ENCODE data around the gene RYR3. TPM values are rescaled to one million over a fixed set of nuclear protein-coding genes. Genes with fewer than 3 reads are reported as not detected.

RYR3 gene
- total RNA-seq, 1 donor from 2014 or later, result 0.07 TPM

DNA sequence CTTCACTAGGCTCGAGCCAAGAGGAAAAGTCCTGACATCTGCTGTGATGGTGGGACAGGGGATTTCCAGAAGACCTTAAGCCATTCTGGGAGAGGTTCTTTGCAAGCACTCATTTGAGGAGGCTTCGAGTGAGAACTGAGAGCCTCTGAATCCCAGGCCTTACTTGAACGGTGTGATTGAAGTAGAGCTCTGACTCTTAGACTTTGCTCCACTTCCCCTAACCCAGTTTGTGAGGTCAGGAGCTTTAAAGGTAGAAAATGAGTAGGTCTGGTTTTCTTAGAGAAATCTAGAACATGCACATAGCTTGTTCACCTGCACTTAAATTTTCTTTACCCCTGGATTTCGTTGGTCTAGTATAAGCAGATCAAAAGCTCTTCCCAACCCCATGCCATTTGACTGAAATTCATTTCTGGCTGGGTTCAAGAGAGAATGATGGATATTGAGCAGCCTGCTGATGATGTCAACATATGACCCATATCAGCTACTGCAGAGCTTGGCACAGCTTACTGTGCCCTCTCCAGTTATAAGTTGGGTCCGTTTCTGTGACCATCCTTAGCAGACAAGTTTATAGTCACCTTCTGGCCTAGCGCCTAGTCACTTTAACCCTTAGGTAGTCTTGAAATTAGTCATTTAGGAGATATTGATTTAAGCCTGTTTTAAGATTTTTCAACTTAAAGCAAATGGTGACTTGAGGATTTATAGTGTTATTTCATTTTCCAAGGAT is 428.3 kb downstream of the RYR3 start:
- H3K27me3 Mint-ChIP-seq (ENCODE audit: low read depth), result peaks cover 10% of the 10 kb centered on the region
- no peak overlapping the region for H3K27ac Mint-ChIP-seq (ENCODE audit: unreplicated experiment)
- TF ChIP-seq, protein P1, sequence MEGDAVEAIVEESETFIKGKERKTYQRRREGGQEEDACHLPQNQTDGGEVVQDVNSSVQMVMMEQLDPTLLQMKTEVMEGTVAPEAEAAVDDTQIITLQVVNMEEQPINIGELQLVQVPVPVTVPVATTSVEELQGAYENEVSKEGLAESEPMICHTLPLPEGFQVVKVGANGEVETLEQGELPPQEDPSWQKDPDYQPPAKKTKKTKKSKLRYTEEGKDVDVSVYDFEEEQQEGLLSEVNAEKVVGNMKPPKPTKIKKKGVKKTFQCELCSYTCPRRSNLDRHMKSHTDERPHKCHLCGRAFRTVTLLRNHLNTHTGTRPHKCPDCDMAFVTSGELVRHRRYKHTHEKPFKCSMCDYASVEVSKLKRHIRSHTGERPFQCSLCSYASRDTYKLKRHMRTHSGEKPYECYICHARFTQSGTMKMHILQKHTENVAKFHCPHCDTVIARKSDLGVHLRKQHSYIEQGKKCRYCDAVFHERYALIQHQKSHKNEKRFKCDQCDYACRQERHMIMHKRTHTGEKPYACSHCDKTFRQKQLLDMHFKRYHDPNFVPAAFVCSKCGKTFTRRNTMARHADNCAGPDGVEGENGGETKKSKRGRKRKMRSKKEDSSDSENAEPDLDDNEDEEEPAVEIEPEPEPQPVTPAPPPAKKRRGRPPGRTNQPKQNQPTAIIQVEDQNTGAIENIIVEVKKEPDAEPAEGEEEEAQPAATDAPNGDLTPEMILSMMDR (IDR thresholded peaks at IDR 0.05), result no peak
- peaks cover 9% of the 10 kb centered on the region for H3K4me1 Mint-ChIP-seq (ENCODE audit: low read depth)
- H3K4me3 Mint-ChIP-seq (ENCODE audit: unreplicated experiment), result no peak overlapping the region
- no peaks in the 10 kb centered on the region for H3K36me3 Mint-ChIP-seq (ENCODE audit: low read depth)
- H3K9me3 Mint-ChIP-seq (ENCODE audit: low read depth), result no peaks in the 10 kb centered on the region
- no peak for DNase-seq (ENCODE audit: low spot score)

DNA sequence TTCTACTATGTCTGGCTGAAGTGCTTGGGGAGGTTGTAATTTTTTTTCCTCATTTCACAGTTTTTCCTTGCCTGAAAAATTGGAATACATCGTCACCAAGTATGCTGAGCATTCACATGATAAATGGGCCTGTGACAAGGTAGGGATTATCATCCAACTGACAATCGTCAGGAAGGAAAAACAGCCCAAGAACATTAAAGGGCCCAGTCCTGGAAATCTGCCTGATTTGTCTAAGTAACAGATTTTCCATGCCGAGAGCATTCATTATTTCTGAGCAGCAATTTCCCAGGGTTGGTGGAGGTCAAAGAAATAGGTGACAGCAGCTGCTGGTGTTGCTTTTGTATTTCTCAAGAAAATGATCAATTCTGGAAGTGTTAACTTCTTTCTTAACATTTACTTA is 431.5 kb downstream of the RYR3 start:
- TF ChIP-seq, protein P1 (IDR thresholded peaks at IDR 0.05), result no peak
- H3K36me3 Mint-ChIP-seq (ENCODE audit: low read depth), result no peaks in the 10 kb centered on the region
- H3K9me3 Mint-ChIP-seq (ENCODE audit: low read depth), result no peaks in the 10 kb centered on the region
- no peak overlapping the region for H3K27ac Mint-ChIP-seq (ENCODE audit: unreplicated experiment)
- peaks cover 9% of the 10 kb centered on the region for H3K4me1 Mint-ChIP-seq (ENCODE audit: low read depth)
- no peak for DNase-seq (ENCODE audit: low spot score)
- H3K27me3 Mint-ChIP-seq (ENCODE audit: low read depth), result peaks cover 10% of the 10 kb centered on the region
- no peak overlapping the region for H3K4me3 Mint-ChIP-seq (ENCODE audit: unreplicated experiment)

DNA sequence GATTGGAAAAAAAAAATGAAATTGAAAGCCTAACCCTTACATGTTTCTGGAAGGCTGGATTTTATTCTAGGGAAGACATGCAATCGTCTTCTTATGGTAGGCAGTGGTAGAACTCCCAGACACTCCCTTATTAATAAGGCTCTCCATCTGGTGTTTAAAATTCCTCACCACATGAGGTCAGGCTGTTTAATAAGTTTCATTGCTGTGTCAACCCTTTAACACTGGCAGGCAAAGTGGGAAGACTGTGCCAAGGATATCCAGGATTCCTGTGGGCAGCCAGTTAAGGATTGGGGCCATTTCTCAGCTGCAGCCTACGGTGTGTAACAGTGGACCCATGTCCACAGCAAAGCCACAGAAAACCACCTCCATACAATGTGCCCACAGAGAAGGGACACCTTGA is 432.0 kb downstream of the RYR3 start:
- Mint-ChIP-seq H3K27me3 (ENCODE audit: low read depth) (peaks cover 9% of the 10 kb centered on the region), H3K36me3 (ENCODE audit: low read depth) (no peaks in the 10 kb centered on the region), H3K4me1 (ENCODE audit: low read depth) (peaks cover 6% of the 10 kb centered on the region), H3K4me3 (ENCODE audit: unreplicated experiment) (no peak overlapping the region), H3K27ac (ENCODE audit: unreplicated experiment) (no peak overlapping the region), H3K9me3 (ENCODE audit: low read depth) (no peaks in the 10 kb centered on the region)
- TF ChIP-seq, protein P1 (IDR thresholded peaks at IDR 0.05), result no peak
- no peak for DNase-seq (ENCODE audit: low spot score)

DNA sequence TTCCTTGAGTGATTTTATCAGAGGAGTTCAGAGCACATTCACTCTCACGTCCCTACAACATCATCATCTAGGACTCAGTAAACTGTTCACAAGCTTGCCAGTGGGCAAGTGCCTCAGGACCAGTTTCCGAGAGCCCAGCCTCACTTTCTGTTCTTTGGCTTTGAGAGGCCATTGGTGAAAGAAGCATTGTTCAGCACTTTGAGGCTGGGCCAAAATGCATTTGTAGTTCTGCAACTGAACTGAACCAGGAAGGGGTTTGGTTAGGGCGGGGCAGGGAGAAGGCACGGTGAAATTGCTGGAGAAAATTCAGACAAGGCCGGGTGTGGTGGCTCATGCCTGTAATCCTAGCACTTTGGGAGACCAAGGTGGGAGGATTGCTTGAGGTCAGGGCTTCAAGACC is 435.4 kb downstream of the RYR3 start:
- no peaks in the 10 kb centered on the region for H3K36me3 Mint-ChIP-seq (ENCODE audit: low read depth)
- TF ChIP-seq, protein P1 (IDR thresholded peaks at IDR 0.05), result no peak
- no peak for DNase-seq (ENCODE audit: low spot score)
- H3K4me1 Mint-ChIP-seq (ENCODE audit: low read depth), result no peaks in the 10 kb centered on the region
- H3K9me3 Mint-ChIP-seq (ENCODE audit: low read depth), result no peaks in the 10 kb centered on the region
- no peak overlapping the region for H3K4me3 Mint-ChIP-seq (ENCODE audit: unreplicated experiment)
- no peak overlapping the region for H3K27ac Mint-ChIP-seq (ENCODE audit: unreplicated experiment)
- H3K27me3 Mint-ChIP-seq (ENCODE audit: low read depth), result peaks cover 1% of the 10 kb centered on the region

DNA sequence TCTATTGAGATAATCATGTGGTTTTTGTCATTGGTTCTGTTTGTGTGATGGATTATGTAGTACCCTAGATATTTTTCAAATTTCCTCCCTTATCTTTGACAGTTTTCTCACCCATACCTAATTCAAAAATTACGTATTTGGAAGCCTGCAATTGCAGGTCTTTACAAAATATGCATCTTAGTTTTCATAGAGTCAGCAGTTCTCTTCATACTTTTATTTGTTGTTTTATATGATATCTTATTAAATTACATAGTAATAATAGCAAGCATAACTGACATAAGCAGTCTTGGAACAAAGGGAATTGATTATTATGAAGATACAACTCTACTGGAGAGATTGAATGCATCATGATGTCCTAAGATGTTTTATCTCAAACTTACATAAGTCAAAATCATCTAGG is 442.2 kb downstream of the RYR3 start:
- peaks cover 3% of the 10 kb centered on the region for H3K36me3 Mint-ChIP-seq (ENCODE audit: low read depth)
- H3K27me3 Mint-ChIP-seq (ENCODE audit: low read depth), result peaks cover 27% of the 10 kb centered on the region
- DNase-seq (ENCODE audit: low spot score), result no peak
- TF ChIP-seq, protein P1 (IDR thresholded peaks at IDR 0.05), result no peak
- peaks cover 10% of the 10 kb centered on the region for H3K9me3 Mint-ChIP-seq (ENCODE audit: low read depth)
- H3K27ac Mint-ChIP-seq (ENCODE audit: unreplicated experiment), result no peak overlapping the region
- no peak overlapping the region for H3K4me3 Mint-ChIP-seq (ENCODE audit: unreplicated experiment)
- H3K4me1 Mint-ChIP-seq (ENCODE audit: low read depth), result no peaks in the 10 kb centered on the region

Data from chondrocyte (in vitro differentiated cells).